Measurements from ENCODE around the gene PP2D1. TPM values are rescaled to one million over a fixed set of nuclear protein-coding genes. Genes with fewer than 3 reads are reported as not detected.

Gene PP2D1
- total and polyA plus RNA-seq, 9 of the 15 experiments (the other 6 are each of a cell fraction or from before 2014, with no cell fraction given): 0.07 to 0.10 TPM; not detected in 7

GRCh38 chr3:19960696-19961095, 51.4 kb downstream of the PP2D1 start (continued):
- no peak for TF ChIP-seq ZNF184 (CRISPR knock-in tag; IDR thresholded peaks at IDR 0.05)
- TF ChIP-seq HMBOX1 (IDR thresholded peaks at IDR 0.05): peak; percentile 96
- no peak for TF ChIP-seq ZNF354B (CRISPR knock-in tag; IDR thresholded peaks at IDR 0.05)
- TF ChIP-seq, protein P1, sequence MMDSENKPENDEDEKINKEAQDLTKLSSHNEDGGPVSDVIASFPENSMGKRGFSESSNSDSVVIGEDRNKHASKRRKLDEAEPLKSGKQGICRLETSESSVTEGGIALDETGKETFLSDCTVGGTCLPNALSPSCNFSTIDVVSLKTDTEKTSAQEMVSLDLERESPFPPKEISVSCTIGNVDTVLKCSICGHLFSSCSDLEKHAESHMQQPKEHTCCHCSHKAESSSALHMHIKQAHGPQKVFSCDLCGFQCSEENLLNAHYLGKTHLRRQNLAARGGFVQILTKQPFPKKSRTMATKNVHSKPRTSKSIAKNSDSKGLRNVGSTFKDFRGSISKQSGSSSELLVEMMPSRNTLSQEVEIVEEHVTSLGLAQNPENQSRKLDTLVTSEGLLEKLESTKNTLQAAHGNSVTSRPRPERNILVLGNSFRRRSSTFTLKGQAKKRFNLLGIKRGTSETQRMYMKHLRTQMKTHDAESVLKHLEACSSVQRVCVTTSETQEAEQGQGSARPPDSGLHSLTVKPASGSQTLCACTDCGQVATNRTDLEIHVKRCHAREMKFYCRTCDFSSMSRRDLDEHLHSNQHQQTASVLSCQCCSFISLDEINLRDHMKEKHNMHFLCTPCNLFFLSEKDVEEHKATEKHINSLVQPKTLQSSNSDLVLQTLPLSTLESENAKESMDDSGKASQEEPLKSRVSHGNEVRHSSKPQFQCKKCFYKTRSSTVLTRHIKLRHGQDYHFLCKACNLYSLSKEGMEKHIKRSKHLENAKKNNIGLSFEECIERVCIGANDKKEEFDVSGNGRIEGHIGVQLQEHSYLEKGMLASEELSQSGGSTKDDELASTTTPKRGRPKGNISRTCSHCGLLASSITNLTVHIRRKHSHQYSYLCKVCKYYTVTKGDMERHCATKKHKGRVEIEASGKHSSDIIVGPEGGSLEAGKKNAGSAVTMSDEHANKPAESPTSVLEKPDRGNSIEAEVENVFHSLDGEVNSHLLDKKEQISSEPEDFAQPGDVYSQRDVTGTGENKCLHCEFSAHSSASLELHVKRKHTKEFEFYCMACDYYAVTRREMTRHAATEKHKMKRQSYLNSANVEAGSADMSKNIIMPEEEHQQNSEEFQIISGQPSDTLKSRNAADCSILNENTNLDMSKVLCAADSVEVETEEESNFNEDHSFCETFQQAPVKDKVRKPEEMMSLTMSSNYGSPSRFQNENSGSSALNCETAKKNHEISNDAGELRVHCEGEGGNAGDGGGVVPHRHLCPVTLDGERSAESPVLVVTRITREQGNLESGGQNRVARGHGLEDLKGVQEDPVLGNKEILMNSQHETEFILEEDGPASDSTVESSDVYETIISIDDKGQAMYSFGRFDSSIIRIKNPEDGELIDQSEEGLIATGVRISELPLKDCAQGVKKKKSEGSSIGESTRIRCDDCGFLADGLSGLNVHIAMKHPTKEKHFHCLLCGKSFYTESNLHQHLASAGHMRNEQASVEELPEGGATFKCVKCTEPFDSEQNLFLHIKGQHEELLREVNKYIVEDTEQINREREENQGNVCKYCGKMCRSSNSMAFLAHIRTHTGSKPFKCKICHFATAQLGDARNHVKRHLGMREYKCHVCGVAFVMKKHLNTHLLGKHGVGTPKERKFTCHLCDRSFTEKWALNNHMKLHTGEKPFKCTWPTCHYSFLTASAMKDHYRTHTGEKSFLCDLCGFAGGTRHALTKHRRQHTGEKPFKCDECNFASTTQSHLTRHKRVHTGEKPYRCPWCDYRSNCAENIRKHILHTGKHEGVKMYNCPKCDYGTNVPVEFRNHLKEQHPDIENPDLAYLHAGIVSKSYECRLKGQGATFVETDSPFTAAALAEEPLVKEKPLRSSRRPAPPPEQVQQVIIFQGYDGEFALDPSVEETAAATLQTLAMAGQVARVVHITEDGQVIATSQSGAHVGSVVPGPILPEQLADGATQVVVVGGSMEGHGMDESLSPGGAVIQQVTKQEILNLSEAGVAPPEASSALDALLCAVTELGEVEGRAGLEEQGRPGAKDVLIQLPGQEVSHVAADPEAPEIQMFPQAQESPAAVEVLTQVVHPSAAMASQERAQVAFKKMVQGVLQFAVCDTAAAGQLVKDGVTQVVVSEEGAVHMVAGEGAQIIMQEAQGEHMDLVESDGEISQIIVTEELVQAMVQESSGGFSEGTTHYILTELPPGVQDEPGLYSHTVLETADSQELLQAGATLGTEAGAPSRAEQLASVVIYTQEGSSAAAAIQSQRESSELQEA (IDR thresholded peaks at IDR 0.05; ENCODE audit: low read depth): no peak
- TF ChIP-seq ZNF551 (CRISPR knock-in tag; IDR thresholded peaks at IDR 0.05): no peak
- TF ChIP-seq NCOR1 (IDR thresholded peaks at IDR 0.05): peak; percentile 8; the same call in 1 of the 2 replicates
- TF ChIP-seq SPI1 (IDR thresholded peaks at IDR 0.05; ENCODE audit: borderline replicate concordance, low read depth, low read length): peak; percentile 18; the same call in 1 of the 2 replicates
- no peak for TF ChIP-seq ZNF57 (CRISPR knock-in tag; IDR thresholded peaks at IDR 0.05)
- no peak for TF ChIP-seq HMG20B (CRISPR knock-in tag; IDR thresholded peaks at IDR 0.05)
- TF ChIP-seq ILK (tag; IDR thresholded peaks at IDR 0.05; ENCODE audit: borderline replicate concordance, low read depth): no peak
- TF ChIP-seq CREB1 (IDR thresholded peaks at IDR 0.05): no peak
- no peak for TF ChIP-seq CREB1 (CRISPR knock-in tag; IDR thresholded peaks at IDR 0.05)
- no peak for TF ChIP-seq MAFG (tag; conservative IDR thresholded peaks at IDR 0.05)
- no peak for TF ChIP-seq RBFOX2 (IDR thresholded peaks at IDR 0.05; ENCODE audit: low read depth, low read length)
- TF ChIP-seq HMGN3 (IDR thresholded peaks at IDR 0.05; ENCODE audit: borderline replicate concordance, extremely low read depth, insufficient read length, low read depth, low read length): no peak
- no peak for TF ChIP-seq TAF1 (IDR thresholded peaks at IDR 0.05; ENCODE audit: control insufficient read depth, extremely low read depth, insufficient read depth, low read length, severe bottlenecking)
- no peak for TF ChIP-seq MAZ (CRISPR knock-in tag; conservative IDR thresholded peaks at IDR 0.05 in 1 of 2, IDR thresholded peaks at IDR 0.05 in 1 of 2)
- no peak for TF ChIP-seq RFX1 (IDR thresholded peaks at IDR 0.05)
- TF ChIP-seq ARID1B (IDR thresholded peaks at IDR 0.05): peak; percentile 58
- TF ChIP-seq BHLHE40 (IDR thresholded peaks at IDR 0.05; ENCODE audit: low read length): no peak
- no peak for TF ChIP-seq HNRNPH1 (optimal IDR thresholded peaks at IDR 0.05; ENCODE audit: low read depth, low read length)

Data from K562 (cell line).